Tibial nerve (tissue), 4 donors: Measurements from ENCODE around the gene PTPN7. TPM values are rescaled to one million over a fixed set of nuclear protein-coding genes. Genes with fewer than 3 reads are reported as not detected.
A peak's percentile ranks its signal among the peaks of the same experiment; 100 is the strongest.

Experiments
- DNase-seq, 2 donors: peaks; one replicate each; pipeline ENCODE4 v3.0.0-alpha.2; 2019; ENCODE audit warnings: low spot score in 2 of 2
- H3K27ac ChIP-seq, 4 donors: fragments of 200-600 bp; sonication (generic) in 3 of 4; one replicate each; pipeline ENCODE4 v1.5.1; 2017 to 2019; ENCODE audit warnings: mild to moderate bottlenecking in 1 of 4
- H3K27me3 ChIP-seq, 2 donors: fragments of 200-600 bp; sonication (generic) in 1 of 2; one replicate each; pipeline versions ENCODE4 v1.5.1 to v1.6.0; 2017 to 2019
- H3K36me3 ChIP-seq, 3 donors: fragments of 200-600 bp; sonication (generic); one replicate each; pipeline ENCODE4 v1.5.1; 2018 to 2019
- H3K4me1 ChIP-seq, 4 donors: fragments of 200-600 bp; sonication (generic) in 3 of 4; one replicate each; pipeline ENCODE4 v1.5.1; 2017 to 2019
- H3K4me3 ChIP-seq, 4 donors: fragments of 200-600 bp; sonication (generic) in 3 of 4; one replicate each; pipeline ENCODE4 v1.5.1; 2017 to 2019; ENCODE audit warnings: mild to moderate bottlenecking in 1 of 4, moderate library complexity in 1 of 4
- H3K9me3 ChIP-seq, 4 donors: fragments of 200-600 bp; sonication (generic) in 3 of 4; one replicate each; pipeline ENCODE4 v1.5.1; 2017 to 2019
- CTCF ChIP-seq, 5 experiments: fragments of 200-600 bp in 3 of 5; fragments of 450-650 bp in 2 of 5; sonication (generic) in 3 of 5; IDR thresholded peaks; one replicate each; pipeline ENCODE4 v1.5.1; 2016 to 2019; ENCODE audit warnings: antibody characterized with exemption in 5 of 5, mild to moderate bottlenecking in 3 of 5, moderate library complexity in 2 of 5
- EP300 ChIP-seq, 2 donors: sonication (generic); formaldehyde crosslinking; IDR thresholded peaks; one replicate each; pipeline ENCODE4 v1.6.1; 2017; ENCODE audit warnings: antibody characterized with exemption in 2 of 2, mild to moderate bottlenecking in 1 of 2
- POLR2A ChIP-seq, 2 donors: fragments of 450-650 bp; IDR thresholded peaks; one replicate each; pipeline ENCODE4 v1.6.1; 2017; ENCODE audit warnings: antibody characterized with exemption in 2 of 2, mild to moderate bottlenecking in 2 of 2, moderate library complexity in 2 of 2
- WGBS, 2 donors: methylation state at CpG; one replicate each; pipeline ENCODE4 v1.1.5; 2018; 5-methylcytosine and 5-hydroxymethylcytosine counted together
- total RNA-seq, 4 donors: library from RNA; depleted of rRNA; stranded (reverse); fragments of >200 nt; gene quantifications; one replicate each; pipeline ENCODE4 v1.1.0, GENCODE V29; 2016

PTPN7 gene
- total RNA-seq, 4 donors from 2014 or later = 1.2 to 13.8 (median 6.8) TPM

- no peaks in the 10 kb centered on the region for H3K9me3 ChIP-seq
- DNase-seq = no peak
- peaks cover 0 to 67% (median 24%) of the 10 kb centered on the region in 4 donors for H3K4me1 ChIP-seq
- no peaks in the 10 kb centered on the region for H3K27me3 ChIP-seq
- H3K27ac ChIP-seq = peak overlapping the region in 1 of 4 donors; percentile 50
- WGBS, 2 donors = 69 to 72% methylated on average over 11 of the region's 11 CpGs
- no peaks in the 10 kb centered on the region for H3K36me3 ChIP-seq
- TF ChIP-seq CTCF (IDR thresholded peaks at IDR 0.05) (no peak), POLR2A (IDR thresholded peaks at IDR 0.05) (no peak), EP300 (IDR thresholded peaks at IDR 0.05) (no peak)
- H3K4me3 ChIP-seq = no peak overlapping the region
These were observed 4.1 kb upstream of the PTPN7 start for GRCh38 chr1:202164271-202165037.

DNA sequence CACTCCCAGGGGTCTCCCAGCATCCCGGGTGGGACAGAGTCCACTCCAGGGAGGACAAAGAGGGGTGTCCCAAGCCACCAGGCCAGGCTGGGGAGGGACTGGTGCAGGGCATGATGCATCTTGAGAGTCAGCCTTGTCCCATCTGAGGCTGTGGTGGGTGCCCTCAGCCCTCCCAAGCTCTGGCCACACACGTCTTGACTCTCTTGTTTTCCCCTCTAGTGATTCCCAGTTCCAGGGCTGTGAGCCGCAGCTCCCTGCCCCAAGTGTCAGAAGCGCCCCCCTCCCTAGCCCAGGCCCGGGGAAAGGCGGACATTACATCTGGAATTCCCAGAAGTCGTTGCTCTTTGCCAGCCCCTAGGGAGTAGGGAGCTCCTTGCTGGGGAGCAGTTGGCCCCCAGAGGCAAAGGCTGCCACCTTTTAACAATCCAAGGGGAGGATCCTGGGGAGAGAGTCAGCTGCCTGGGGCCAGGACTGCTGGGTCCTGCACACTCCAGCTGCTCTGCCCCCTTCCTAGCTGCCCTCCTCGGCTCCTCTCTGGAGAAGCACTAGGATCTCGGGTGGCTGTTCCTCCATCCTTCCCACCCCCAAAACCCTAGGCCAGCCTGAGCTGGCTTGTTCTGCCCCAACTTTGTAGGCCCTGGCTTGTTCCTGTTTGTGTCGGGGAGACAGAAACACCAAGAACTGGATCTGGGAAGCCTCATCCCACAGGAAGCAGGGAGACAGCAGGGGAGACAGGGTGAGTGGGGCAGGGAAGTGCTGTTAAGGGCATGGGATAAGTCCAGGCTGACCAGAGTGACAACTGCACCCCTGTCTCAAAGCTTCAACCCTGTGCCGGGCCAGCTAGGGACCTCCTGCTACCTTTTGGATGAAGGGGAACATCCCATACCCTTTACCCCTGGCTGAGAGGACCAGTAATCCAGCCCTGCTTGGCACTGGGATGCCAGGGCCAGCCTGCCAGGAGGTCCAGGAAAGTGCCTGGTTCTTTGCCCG lies 3.2 kb upstream of the PTPN7 start:
- H3K9me3 ChIP-seq = no peaks in the 10 kb centered on the region
- TF ChIP-seq CTCF (IDR thresholded peaks at IDR 0.05) (no peak), EP300 (IDR thresholded peaks at IDR 0.05) (no peak), POLR2A (IDR thresholded peaks at IDR 0.05) (no peak)
- DNase-seq = no peak
- WGBS, 2 donors = 55 to 68% methylated on average over 10 of the region's 12 CpGs
- no peaks in the 10 kb centered on the region for H3K36me3 ChIP-seq
- H3K4me1 ChIP-seq = peaks cover 0 to 66% (median 24%) of the 10 kb centered on the region in 4 donors
- no peak overlapping the region for H3K4me3 ChIP-seq
- peak overlapping the region in 2 of 4 donors; percentile 12 to 50 for H3K27ac ChIP-seq
- no peaks in the 10 kb centered on the region for H3K27me3 ChIP-seq

DNA sequence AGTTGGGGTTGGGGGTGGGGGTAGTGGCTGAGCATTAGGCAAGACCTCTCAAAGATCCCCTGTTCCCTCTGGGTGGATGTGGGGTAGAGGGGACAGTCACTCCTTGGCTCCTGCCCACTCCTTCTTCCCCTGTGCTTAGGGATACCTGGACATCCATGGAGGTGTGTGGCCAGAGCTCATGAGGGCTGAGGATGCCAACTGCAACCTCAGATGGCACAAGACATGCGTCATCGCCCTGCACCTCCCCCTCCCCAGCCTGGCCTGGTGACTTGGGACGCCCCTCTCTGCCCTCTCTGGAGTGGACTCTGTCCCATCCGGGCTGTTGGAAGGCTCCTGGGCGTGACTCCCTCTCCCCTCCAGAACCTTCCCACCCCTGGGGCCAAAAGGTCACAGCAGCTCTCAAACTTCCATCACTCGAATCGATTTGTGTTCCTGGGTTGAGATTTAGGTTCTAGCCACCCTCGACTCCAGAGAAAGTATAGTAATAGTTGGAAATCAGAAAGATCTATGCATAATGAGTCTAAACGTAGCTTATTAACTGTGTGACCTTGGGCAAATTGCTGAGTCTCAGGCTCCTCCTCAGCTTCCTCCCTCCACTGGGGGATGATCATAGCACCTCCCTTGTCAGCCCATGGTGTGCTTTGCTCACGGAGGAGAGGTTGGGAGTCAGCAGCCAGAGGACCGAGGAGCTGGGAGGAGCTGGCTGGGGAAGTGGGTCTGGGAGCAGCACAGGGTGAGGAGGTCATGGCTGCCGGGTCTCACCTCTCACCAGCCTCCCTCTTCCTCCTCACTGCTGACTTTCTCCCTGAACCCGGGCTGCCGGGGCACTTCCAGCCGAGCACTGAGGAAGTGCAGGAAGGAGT lies 2.2 kb upstream of the PTPN7 start:
- H3K4me3 ChIP-seq = no peak overlapping the region
- no peak for DNase-seq
- WGBS, 2 donors = 48 to 57% methylated on average over 14 to 15 of the region's 15 CpGs
- TF ChIP-seq POLR2A (IDR thresholded peaks at IDR 0.05) (no peak), EP300 (IDR thresholded peaks at IDR 0.05) (no peak), CTCF (IDR thresholded peaks at IDR 0.05) (no peak)
- H3K4me1 ChIP-seq = peaks cover 0 to 56% (median 23%) of the 10 kb centered on the region in 4 donors
- H3K9me3 ChIP-seq = no peaks in the 10 kb centered on the region
- H3K27ac ChIP-seq = peak overlapping the region in 2 of 4 donors; percentile 28 to 80
- no peaks in the 10 kb centered on the region for H3K27me3 ChIP-seq
- no peaks in the 10 kb centered on the region for H3K36me3 ChIP-seq

DNA sequence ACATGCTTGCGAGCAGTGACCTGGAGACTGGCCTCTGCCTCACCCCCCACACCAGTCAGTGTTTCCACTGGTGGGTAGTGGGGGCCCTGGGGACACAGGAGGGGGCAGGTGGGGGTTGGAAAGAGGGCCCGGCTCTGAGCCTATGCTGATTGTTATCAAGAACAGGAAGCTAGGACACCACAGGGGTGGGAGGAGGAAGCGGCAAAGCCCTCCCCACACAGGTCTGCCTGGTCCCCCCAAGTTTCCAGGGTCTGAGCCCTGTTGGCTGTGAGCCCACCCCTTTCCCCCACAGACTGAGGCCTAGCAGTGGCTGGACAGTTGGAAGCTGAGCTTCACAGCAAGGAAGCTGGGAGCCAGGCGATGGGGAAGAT lies 1.6 kb upstream of the PTPN7 start:
- peak overlapping the region in 1 of 4 donors; percentile 80 for H3K27ac ChIP-seq
- H3K9me3 ChIP-seq = no peaks in the 10 kb centered on the region
- H3K4me1 ChIP-seq = peaks cover 0 to 53% (median 22%) of the 10 kb centered on the region in 4 donors
- WGBS, 2 donors = 83 to 89% methylated on average over 4 of the region's 4 CpGs
- H3K27me3 ChIP-seq = no peaks in the 10 kb centered on the region
- DNase-seq = no peak
- TF ChIP-seq EP300 (IDR thresholded peaks at IDR 0.05) (no peak), POLR2A (IDR thresholded peaks at IDR 0.05) (no peak), CTCF (IDR thresholded peaks at IDR 0.05) (no peak)
- H3K4me3 ChIP-seq = no peak overlapping the region
- no peaks in the 10 kb centered on the region for H3K36me3 ChIP-seq
